HG03442 (cell line): ENCODE data around the gene FIBP.
"Not testable (repeated sequence)": the region's sequence is repeated elsewhere in the genome, so short reads cannot be mapped to it uniquely, and the experiment has no call there.

Experiments used
- ATAC-seq: cut with Tn5 transposase; IDR thresholded peaks from one replicate; pipeline ENCODE4 v1.9.1; 2021; ENCODE audit warnings: mild to moderate bottlenecking, moderate library complexity; ENCODE audit not compliant: unreplicated experiment

The FIBP gene

GRCh38 chr11:65915101-65915820 lies 27.0 kb upstream of the FIBP start:
- ATAC-seq: no peak

GRCh38 chr11:65912845-65913244 lies 24.6 kb upstream of the FIBP start:
- no peak for ATAC-seq

- no peak for ATAC-seq
Observed at GRCh38 chr11:65911682-65912568, 23.7 kb upstream of the FIBP start.

GRCh38 chr11:65907878-65908277 lies 19.6 kb upstream of the FIBP start:
- no peak for ATAC-seq

GRCh38 chr11:65906602-65907001 lies 18.3 kb upstream of the FIBP start:
- ATAC-seq: no peak

- ATAC-seq: no peak
Observed at GRCh38 chr11:65903715-65904114, 15.4 kb upstream of the FIBP start.

GRCh38 chr11:65903068-65903481 lies 14.8 kb upstream of the FIBP start:
- ATAC-seq: no peak

GRCh38 chr11:65900899-65901180 lies 12.6 kb upstream of the FIBP start:
- no peak for ATAC-seq

GRCh38 chr11:65900125-65900898 lies 12.0 kb upstream of the FIBP start, which contains the start of gene FOSL1:
FOSL1 (minus strand) TSS chr11:65900388; CDS start chr11:65900339, 49 bp downstream.
- peak; percentile 70 for ATAC-seq

- ATAC-seq: no peak
Observed at GRCh38 chr11:65899356-65900124, 11.3 kb upstream of the FIBP start.

- no peak for ATAC-seq
Observed at GRCh38 chr11:65898656-65899355, 10.5 kb upstream of the FIBP start.

- no peak for ATAC-seq
Observed at GRCh38 chr11:65897020-65897471, 8.8 kb upstream of the FIBP start.

GRCh38 chr11:65896034-65896999 lies 8.0 kb upstream of the FIBP start:
- ATAC-seq: no peak

GRCh38 chr11:65895482-65895981 lies 7.3 kb upstream of the FIBP start:
- no peak for ATAC-seq

- ATAC-seq: no peak
Observed at GRCh38 chr11:65894034-65894591, 5.8 kb upstream of the FIBP start.

GRCh38 chr11:65892661-65893317 lies 4.5 kb upstream of the FIBP start:
- ATAC-seq: no peak

- not testable (repeated sequence) for ATAC-seq
Observed at GRCh38 chr11:65892137-65892540, 3.9 kb upstream of the FIBP start.
